Panc1 (cell line): Measurements from ENCODE around the gene TMEM151A. TPM values are rescaled to one million over a fixed set of nuclear protein-coding genes. Genes with fewer than 3 reads are reported as not detected.
A peak's percentile ranks its signal among the peaks of the same experiment; 100 is the strongest.

ENCODE experiments used
- ATAC-seq: fragments of 200-7000 bp; cut with Tn5 transposase; 2 replicates; pipeline ENCODE4 v1.9.1; 2020; ENCODE audit warnings: mild to moderate bottlenecking, moderate library complexity
- BruUV-seq: library from RNA; stranded (reverse); fragments of 400-500 nt; replicated peaks from 2 replicates; lab custom pipeline; 2021; lab: Mats Ljungman, UMichigan
- CTCF ChIA-PET: fragments of 300-600 bp; sonication (Branson Sonifier 250); formaldehyde crosslinking; loops from one replicate; lab custom pipeline; 2022; ENCODE audit warnings: antibody characterized with exemption; lab: Charles Lee
- POLR2A ChIA-PET: fragments of 300-600 bp; sonication (Branson Sonifier 250); formaldehyde crosslinking; loops from one replicate; lab custom pipeline; 2022; ENCODE audit warnings: antibody characterized with exemption; lab: Charles Lee
- DNase-seq: peaks from one replicate; pipeline ENCODE4 v3.0.0-alpha.2; 2010; ENCODE audit warnings: low read depth, low spot score
- H3K27ac ChIP-seq: 2 replicates; pipeline ENCODE4 v1.5.1; 2011; ENCODE audit warnings: mild to moderate bottlenecking, low read length, inconsistent platforms
- H3K27me3 ChIP-seq: fragments of 200-500 bp; sonication (Bioruptor generic); 2 replicates; pipeline ENCODE4 v1.6.0; 2014; ENCODE audit warnings: low read length, inconsistent platforms; ENCODE audit not compliant: control insufficient read depth, insufficient read depth
- H3K36me3 ChIP-seq: fragments of 200-500 bp; sonication (Bioruptor generic); 2 replicates; pipeline ENCODE4 v1.5.1; 2014; ENCODE audit warnings: inconsistent platforms, mild to moderate bottlenecking, low read length, moderate library complexity; ENCODE audit not compliant: control insufficient read depth, insufficient read depth
- H3K4me1 ChIP-seq: 2 replicates; pipeline ENCODE4 v1.5.1; 2011; ENCODE audit warnings: inconsistent platforms, mild to moderate bottlenecking, low read length, moderate library complexity; ENCODE audit not compliant: control insufficient read depth, insufficient read depth
- H3K4me3 ChIP-seq, 2 experiments: 2 replicates each; pipeline ENCODE4 v1.5.1; 2011 to 2012; ENCODE audit warnings: low read depth in 2 of 2, low read length in 2 of 2, mild to moderate bottlenecking in 2 of 2, inconsistent platforms in 1 of 2, moderate library complexity in 1 of 2
- H3K9me3 ChIP-seq: fragments of 200-500 bp; sonication (Bioruptor generic); 2 replicates; pipeline ENCODE4 v1.5.1; 2014; ENCODE audit warnings: low read depth, mild to moderate bottlenecking, inconsistent platforms, low read length, moderate library complexity; ENCODE audit not compliant: control insufficient read depth, insufficient read depth
- POLR2AphosphoS5 ChIP-seq: IDR thresholded peaks from 2 replicates; pipeline ENCODE4 v1.6.1; 2012; ENCODE audit warnings: mild to moderate bottlenecking, low read depth, low read length, moderate library complexity
- SIN3A ChIP-seq: IDR thresholded peaks from 2 replicates; pipeline ENCODE4 v1.6.1; 2012; ENCODE audit warnings: low read depth, mild to moderate bottlenecking, low read length, moderate library complexity, borderline replicate concordance; ENCODE audit not compliant: insufficient read depth
- TCF7L2 ChIP-seq: IDR thresholded peaks from 2 replicates; pipeline ENCODE4 v1.6.1; 2011; ENCODE audit warnings: mild to moderate bottlenecking, low read depth, low read length, inconsistent platforms
- in situ Hi-C: cut with HindIII; loops from 2 replicates; pipeline ENCODE4 v1.10.0; 2016; ENCODE audit warnings: low sequenced_read_pairs, low pct_unique_long_range_greater_than_20kb
- intact Hi-C: fragments of 100-400 bp; cut with micrococcal nuclease; formaldehyde crosslinking; loops from one replicate; pipeline ENCODE4 v1.10.0; 2022; ENCODE audit not compliant: unreplicated experiment
- total RNA-seq: library from RNA; stranded (reverse); gene quantifications from one replicate; pipeline ENCODE4 v1.2.1, GENCODE V29; 2021; ENCODE audit not compliant: unreplicated experiment
- TF ChIP-seq, protein P1 (sequence below), 2 experiments: IDR thresholded peaks; 2 replicates each; pipeline ENCODE4 v1.6.1; 2011 to 2012; ENCODE audit warnings: low read depth in 2 of 2, control low read depth in 1 of 2, low read length in 1 of 2, mild to moderate bottlenecking in 1 of 2, moderate library complexity in 1 of 2; ENCODE audit not compliant: insufficient read depth in 1 of 2
- TF ChIP-seq, protein P2 (sequence below): fragments of 450-650 bp; IDR thresholded peaks from 2 replicates; pipeline ENCODE4 v1.5.1; 2017; ENCODE audit warnings: mild to moderate bottlenecking

The TMEM151A gene
- total RNA-seq, 1 experiment from 2014 or later, result 11.0 TPM

DNA sequence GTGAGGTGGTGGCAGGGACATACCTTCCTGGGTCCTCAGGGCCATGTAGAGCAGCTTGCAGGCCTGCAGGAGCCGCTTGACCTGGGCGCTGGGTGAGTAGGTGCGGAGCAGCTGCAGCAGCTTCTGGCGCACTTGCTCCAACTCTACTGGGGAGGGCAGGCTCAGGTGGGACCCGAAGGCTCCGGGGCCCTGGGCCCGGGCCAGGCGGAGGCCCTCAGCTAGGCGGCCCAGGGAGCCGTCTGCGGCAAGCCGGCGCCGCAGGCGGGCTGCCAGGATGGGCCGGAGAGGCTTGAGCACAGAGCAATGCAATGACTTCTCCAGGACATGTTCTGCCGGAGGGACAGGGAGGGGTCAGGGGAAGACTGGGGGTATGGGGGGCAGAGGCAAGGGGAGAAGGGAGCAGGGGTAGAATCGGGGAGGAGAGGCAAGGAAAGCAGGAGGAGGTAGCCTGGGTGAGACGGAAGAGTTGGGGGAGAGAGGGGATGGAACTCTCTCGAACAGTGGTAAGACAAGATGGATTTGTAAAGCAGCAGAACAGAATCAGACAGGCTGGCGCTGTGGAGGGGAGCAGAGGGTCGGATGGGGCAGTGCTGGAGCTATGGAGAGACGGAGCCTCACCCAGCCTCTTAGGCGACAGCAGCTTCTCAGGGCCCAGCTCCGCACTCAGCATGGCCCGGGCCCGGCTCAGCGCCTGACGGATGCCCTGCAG lies 42.4 kb downstream of the TMEM151A start:
- intact Hi-C loops (no loop called here), in situ Hi-C loops (no loop called here)
- BruUV-seq, result no TSS peak
- Histone ChIP-seq H3K27me3 (no peaks in the 10 kb centered on the region), H3K4me1 (peaks cover 39% of the 10 kb centered on the region), H3K9me3 (no peaks in the 10 kb centered on the region), H3K36me3 (no peaks in the 10 kb centered on the region), H3K27ac (no peak overlapping the region), H3K4me3 (no peak overlapping the region)
- TF ChIP-seq, protein P1, sequence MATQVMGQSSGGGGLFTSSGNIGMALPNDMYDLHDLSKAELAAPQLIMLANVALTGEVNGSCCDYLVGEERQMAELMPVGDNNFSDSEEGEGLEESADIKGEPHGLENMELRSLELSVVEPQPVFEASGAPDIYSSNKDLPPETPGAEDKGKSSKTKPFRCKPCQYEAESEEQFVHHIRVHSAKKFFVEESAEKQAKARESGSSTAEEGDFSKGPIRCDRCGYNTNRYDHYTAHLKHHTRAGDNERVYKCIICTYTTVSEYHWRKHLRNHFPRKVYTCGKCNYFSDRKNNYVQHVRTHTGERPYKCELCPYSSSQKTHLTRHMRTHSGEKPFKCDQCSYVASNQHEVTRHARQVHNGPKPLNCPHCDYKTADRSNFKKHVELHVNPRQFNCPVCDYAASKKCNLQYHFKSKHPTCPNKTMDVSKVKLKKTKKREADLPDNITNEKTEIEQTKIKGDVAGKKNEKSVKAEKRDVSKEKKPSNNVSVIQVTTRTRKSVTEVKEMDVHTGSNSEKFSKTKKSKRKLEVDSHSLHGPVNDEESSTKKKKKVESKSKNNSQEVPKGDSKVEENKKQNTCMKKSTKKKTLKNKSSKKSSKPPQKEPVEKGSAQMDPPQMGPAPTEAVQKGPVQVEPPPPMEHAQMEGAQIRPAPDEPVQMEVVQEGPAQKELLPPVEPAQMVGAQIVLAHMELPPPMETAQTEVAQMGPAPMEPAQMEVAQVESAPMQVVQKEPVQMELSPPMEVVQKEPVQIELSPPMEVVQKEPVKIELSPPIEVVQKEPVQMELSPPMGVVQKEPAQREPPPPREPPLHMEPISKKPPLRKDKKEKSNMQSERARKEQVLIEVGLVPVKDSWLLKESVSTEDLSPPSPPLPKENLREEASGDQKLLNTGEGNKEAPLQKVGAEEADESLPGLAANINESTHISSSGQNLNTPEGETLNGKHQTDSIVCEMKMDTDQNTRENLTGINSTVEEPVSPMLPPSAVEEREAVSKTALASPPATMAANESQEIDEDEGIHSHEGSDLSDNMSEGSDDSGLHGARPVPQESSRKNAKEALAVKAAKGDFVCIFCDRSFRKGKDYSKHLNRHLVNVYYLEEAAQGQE (IDR thresholded peaks at IDR 0.05; ENCODE audit: insufficient read depth in 1 of 2, low read depth in 2 of 2, low read length in 1 of 2), result no peak
- TF ChIP-seq SIN3A (no peak), TCF7L2 (no peak), POLR2AphosphoS5 (no peak)
- TF ChIP-seq, protein P2, sequence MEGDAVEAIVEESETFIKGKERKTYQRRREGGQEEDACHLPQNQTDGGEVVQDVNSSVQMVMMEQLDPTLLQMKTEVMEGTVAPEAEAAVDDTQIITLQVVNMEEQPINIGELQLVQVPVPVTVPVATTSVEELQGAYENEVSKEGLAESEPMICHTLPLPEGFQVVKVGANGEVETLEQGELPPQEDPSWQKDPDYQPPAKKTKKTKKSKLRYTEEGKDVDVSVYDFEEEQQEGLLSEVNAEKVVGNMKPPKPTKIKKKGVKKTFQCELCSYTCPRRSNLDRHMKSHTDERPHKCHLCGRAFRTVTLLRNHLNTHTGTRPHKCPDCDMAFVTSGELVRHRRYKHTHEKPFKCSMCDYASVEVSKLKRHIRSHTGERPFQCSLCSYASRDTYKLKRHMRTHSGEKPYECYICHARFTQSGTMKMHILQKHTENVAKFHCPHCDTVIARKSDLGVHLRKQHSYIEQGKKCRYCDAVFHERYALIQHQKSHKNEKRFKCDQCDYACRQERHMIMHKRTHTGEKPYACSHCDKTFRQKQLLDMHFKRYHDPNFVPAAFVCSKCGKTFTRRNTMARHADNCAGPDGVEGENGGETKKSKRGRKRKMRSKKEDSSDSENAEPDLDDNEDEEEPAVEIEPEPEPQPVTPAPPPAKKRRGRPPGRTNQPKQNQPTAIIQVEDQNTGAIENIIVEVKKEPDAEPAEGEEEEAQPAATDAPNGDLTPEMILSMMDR, result no peak
- no peak for ATAC-seq
- no peak for DNase-seq
- CTCF ChIA-PET, result interaction anchor here (0.6 to 0.9 kb wide), 2 partner anchors 7 to 26 kb away, joined by 4 read pairs; no protein-coding TSS in a partner anchor
- POLR2A ChIA-PET, result interaction anchor here (0.7 kb wide), 1 partner anchor 282 kb away, joined by 3 read pairs; the partner anchor contains the start of gene RBM14

DNA sequence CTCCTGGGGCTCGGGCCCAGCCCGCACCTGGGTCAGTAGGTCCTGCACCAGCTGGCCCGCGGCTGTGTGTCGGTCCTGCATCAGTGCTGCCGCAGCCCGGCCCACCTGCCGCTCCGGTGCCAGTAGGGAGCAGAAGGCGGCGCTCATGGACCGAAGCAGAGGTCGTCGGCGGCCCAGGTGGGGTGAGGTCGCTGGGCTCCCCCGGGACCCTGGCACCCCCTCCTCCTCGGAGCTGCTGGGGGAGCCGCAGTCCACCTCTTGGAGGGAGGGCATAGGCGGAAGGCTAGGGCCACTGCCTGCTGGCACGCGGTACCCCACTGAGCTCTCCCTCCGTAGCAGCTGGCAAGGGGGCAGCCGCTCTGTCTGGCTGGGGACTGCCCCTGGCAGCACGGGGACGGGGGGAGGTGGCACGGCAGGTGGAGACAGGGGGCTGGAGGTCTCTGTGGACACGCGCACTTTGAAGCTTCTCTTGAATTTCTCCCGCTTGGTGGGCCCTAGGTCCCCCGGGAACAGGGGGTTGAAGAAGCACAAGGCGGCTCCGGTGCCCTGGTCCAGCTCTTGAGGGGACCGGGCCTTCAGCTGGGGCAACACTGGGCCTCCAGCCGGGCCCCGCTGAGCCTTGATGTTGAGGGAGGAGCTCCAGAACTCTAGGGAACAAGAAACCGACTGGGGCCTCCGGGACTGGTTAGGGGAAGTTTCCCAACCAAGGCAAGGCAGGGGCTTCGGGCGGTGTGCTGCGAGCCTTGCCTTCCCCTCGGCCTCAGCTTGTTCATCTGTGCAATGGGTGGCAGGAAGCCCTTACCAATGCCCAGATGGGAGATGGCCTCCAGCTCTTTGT lies 43.1 kb downstream of the TMEM151A start:
- no TSS peak for BruUV-seq
- in situ Hi-C loops, result no loop called here
- POLR2A ChIA-PET, result interaction anchor here (0.6 to 1.3 kb wide), 3 partner anchors 10 to 282 kb away, joined by 3 to 5 read pairs (median 3); partner anchors contain the start of genes BRMS1 and RBM14

More for the DNA sequence above, 43.1 kb downstream of the TMEM151A start:
- intact Hi-C loops, result no loop called here
- no peaks in the 10 kb centered on the region for H3K36me3 ChIP-seq
- ATAC-seq, result no peak
- no peak for TF ChIP-seq SIN3A
- TF ChIP-seq, protein P2, result no peak
- TF ChIP-seq, protein P1 (IDR thresholded peaks at IDR 0.05; ENCODE audit: insufficient read depth in 1 of 2, low read depth in 2 of 2, low read length in 1 of 2), result no peak
- TF ChIP-seq TCF7L2, result no peak
- TF ChIP-seq POLR2AphosphoS5, result no peak
- no peak for DNase-seq
- peak overlapping the region; percentile 66 to 87 for H3K4me3 ChIP-seq
- H3K27me3 ChIP-seq, result no peaks in the 10 kb centered on the region
- CTCF ChIA-PET, result interaction anchor here (0.6 to 2.1 kb wide), 4 partner anchors 8 to 137 kb away, joined by 3 to 17 read pairs (median 7); no protein-coding TSS in a partner anchor
- H3K4me1 ChIP-seq, result peaks cover 41% of the 10 kb centered on the region
- peak overlapping the region; percentile 89 for H3K27ac ChIP-seq
- H3K9me3 ChIP-seq, result no peaks in the 10 kb centered on the region
